NCI-H2196 (cell line): ENCODE results near the gene HCFC1.

Source experiments
- DNase-seq: peaks from one replicate; lab custom pipeline; 2025; ENCODE audit not compliant: unreplicated experiment; lab: John Stamatoyannopoulos, UW

The HCFC1 gene

DNA sequence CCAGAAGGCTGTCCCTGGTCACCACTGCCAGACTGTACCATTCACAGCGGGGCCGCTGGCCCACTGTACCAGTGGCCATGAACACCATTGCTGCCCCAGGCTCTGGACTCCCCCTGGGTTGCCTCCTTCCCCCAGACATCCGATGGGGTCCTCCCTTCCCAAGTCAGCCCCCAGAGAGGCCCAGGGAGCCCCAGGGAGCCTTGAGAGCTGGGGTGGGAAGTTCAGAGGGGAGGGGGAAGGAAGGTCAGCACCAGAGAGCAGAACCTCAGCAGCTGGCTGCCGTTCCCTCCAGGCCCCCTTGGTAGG, 45.1 kb downstream of the HCFC1 start:
- no peak for DNase-seq

DNA sequence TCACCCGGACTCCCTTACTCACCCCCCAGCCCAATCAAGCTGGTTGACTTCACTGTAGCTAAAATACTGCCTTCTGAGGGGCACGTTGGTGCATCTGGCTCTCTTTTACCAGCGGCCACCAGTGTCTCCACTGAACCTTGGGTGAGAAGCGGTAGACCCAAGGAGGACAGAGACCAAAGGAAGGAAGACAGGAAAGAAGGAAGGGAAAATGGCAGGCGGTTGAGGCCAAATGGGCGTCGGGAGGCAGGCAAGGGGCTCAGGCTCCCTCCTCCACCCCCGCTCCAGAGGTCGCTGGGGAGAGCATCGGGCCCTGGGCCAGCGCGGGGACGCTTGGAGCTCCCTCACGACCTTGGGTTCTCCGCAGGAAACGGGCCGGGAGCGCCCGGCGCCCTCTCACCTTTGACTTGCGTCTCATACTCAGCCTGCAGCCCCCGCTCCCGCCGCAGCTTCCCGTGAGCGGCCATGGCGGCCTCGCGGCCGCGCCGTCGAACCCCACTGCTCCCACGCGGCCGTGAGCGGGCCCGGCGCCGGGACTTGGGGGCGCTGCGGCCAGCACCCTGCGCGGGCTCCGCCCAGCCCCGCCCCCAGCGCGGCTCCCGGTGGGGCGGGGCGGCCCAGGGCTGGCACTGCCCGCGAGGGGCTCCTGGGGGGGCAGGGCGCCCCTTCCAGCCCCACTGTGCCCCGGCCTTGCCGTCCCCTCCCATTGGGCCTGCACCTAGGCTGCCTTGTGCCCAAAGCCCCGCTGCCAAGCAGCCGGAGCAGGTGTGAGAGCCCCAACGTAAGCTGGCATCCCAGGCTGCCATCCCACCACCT, 45.7 kb downstream of the HCFC1 start, which contains the start of gene ARHGAP4:
TSS of gene ARHGAP4 (minus strand) at position 526 of the 813 bp plus-strand sequence. CDS start at position 464, 62 bp downstream.
- DNase-seq = no peak

DNA sequence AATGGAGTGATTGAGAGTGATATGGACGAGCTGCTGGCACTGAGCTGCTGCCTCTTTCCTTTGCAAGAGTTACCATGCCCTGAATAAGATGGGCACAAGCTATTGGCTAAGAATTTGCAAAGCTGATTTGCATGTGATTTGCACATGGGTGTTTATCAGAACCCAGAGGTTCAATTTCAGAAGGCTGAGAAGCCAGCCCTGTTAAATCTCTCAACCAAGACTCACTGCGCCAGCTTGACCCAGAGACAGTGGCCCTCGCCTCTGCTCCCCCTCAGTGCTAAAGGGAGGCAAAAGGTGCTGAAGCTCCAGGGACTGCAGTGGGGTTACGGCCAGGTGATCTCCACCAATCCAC, 46.3 kb downstream of the HCFC1 start:
- DNase-seq = no peak

DNA sequence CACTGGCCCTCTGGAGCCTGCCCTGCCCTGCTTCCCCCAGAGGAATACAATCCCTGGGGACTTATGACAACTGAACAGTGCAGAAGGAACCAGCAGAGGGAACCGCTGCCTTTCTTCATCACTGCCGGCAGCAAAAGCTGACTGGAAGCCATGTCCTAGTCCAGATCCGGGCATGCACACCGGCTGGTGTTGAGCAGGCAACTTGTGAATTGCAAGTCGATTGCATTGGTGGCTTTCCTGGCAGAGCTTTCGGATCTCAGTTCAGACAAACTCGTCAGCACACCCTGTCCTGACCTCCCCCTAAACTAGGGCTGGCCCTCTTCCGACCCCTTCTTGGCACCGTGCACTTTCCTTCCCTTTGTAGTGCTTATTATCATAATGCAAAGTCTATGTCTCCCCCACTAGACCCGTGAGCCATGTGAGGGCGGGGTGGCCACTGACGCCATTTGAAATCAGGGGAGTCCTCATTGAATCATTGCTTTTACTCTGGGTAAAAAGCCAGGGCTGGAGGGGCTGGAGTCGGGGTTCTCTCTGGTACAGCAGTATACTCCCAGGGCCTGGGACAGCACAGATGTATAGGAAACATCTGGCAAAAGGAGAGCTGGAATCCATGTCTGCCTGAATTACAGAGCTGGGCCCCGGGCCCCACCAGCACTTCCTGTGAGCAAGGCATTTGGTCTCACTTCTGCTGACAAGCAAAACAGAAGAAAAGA, 47.3 kb downstream of the HCFC1 start:
- DNase-seq = peak; percentile 7

DNA sequence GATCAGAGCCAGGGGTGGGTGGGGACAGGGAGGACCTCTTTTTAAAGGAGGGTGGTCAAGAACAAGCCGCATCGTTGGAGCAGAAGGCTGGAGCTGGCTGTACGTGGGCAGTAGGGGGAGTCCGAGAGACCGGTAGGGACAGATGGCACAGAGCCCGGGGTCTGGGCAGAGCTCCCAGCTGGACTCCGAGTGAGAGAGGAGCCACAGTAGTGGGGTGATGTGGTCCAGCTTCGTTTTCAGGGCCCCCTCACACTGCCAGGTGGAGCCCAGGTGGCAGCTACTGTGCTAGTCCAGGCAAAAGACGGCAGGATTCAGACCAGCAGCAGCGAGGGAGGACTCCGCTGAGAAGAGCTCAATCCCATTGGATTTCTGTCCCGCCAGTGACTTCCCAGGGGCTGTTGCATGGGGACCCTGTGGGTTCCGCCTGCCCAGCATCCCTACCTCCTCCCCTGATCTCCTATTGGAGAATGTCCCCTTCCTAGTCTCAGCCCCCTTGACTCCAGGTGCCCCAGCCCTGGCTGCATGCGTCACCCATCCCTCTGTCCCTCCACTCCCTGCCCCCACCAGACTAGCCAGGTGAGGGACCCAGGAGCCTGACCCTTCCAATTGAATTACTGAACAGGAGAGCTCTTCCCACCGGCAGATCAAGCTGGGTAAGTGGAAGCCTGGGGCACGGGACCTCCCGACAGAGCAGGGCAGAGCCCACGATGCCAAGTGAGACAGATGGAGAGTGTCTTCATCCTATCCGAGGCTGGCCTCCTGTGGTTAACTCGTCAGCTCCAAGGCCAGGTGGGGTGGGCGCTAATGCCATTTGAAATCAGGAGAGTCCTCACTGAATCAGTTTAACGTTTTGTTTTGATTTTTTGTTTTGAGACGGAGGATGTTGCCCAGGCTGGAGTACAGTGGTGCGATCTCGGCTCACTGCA, 48.4 kb downstream of the HCFC1 start:
- peak; percentile 58 for DNase-seq

DNA sequence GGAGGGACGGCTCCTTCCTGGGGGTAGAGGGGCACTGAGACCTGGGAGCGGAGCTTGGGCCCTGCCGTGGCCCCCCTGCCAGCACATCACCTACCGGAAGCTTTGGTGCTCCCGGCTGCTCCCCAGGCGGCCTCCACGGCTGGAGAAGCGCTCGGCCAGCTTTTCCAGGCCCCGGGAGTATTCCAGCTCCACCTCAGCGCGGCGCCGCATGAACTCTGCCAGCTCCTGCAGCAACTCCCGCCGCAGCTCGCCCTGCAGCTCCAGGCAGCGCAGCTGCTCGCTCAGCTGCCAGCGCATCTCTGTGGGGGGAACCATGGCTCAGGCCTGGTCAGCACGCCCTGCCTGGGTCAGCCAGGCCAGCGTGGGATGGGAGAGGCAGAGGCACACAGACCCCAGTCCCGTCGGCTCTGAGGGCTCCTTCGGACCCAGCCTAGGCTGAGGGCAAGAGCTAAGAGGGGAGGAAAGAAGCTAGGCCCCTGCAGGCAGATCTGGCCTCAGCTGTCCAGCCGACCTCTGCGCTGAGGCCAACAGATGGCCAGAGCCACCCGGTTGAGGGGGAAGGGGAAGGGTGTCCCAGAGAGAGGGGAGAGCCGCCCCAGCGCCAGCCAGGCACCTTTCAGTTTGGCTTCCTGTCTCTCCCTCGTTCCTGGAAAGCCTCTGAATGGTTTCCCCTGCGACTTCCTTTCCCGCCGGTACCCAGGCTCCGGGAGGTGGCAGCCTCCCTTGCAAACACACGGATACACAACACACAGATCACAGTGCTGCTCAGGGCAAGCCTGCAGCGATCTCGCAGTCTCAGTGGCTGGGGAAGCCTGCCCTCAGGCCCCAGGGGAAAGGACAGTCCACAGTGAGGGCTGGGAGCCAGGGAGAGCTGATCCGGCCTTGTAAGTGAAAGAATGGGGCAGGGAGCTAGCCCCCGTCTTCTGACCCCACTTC, 49.8 kb downstream of the HCFC1 start:
- DNase-seq = no peak

DNA sequence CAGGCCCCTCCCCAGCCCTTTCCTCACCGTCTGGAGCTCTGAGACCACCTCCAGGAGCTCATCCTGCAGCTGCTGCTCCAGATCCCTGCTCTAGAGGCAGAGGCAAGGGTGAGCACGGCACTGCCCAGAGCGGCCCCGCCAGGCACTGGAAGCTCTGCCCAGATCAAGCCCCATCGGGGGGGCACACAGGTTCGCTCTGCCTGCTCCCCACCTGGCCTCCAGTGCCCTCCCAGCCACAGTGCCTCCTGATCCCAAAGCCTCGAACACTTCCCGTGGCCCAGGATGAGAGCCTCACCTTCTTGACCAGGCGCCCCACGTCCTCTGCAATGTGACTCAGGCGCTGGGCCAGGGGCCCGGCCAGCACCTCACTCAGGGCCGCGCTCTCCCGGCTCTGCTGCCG, 50.5 kb downstream of the HCFC1 start:
- no peak for DNase-seq

DNA sequence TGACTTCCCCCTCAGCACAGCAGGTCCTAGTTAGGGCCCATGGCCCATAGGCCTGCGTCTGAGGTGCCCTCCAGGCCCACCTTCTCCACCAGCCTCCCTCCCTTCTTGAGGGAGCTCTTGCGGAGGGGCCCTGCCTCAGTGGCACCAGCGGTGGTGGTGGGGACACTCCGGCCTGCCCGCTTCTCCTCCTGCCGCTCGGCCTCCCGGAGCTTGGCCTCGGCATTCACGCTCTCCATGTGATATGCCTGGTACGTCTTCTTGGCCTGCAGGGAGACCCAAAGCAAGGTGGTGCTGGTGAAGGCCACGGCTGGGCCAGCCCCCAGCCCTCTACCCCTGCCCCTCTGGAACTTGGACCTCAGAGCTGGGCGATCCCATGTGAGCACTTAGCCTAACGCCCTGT, 51.1 kb downstream of the HCFC1 start:
- DNase-seq = no peak

DNA sequence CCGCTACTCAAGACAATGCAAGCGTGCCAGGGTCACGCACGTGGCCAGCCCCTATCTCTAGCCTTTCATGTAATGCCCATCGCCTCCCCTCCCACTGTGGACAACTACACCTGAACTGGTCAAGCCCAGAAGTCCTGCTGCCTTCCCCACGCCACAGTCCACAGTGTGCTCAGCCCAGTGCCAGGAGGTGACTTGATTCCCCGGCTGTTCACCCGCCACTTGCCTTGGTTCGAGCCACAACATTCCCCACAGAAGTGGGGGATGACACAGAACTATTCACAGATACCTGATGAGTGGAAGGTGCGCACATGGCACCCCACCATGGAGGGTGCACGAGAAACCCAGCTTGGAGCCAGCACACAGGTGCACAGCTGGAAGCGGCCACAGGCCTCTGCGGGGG, 52.3 kb downstream of the HCFC1 start:
- DNase-seq = no peak

DNA sequence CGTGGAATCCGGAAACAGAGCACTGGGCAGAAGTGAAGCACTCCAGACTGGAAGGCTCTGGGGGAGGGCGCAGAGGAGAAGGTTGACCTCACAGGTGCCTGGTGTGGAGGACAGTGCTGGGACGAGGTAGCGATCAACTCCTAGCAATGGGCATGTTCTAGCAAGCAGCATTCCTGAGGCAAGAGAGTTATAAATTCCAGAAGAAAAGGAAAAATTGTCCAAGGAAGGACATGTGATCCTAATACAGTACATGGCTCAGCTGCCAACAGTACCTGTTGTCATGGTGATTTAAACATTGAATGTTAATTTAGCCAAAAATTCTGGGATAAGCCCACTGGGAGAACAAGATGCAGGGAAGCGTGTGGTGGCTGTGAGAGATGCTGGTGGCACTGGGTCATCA, 53.7 kb downstream of the HCFC1 start:
- no peak for DNase-seq

DNA sequence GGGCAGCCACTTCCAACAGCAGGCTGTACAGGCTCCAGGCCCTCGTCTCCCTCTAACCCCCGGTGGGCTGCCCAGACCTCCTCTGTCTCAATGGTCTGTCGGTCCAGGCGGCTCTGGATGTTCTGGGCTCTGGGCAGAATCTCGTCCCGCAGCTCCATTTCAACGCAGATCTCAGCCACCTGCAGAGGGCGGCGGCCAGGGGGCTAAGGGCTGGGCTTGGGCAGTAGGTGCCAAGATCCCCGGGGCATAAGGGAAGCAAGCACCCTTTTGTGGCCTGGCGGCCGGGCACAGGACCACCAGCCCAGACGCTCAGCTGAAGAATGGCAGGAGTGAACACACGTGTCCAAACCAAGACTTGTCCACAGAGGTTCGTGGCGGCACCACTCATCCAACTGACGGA, 57.9 kb downstream of the HCFC1 start:
- no peak for DNase-seq

DNA sequence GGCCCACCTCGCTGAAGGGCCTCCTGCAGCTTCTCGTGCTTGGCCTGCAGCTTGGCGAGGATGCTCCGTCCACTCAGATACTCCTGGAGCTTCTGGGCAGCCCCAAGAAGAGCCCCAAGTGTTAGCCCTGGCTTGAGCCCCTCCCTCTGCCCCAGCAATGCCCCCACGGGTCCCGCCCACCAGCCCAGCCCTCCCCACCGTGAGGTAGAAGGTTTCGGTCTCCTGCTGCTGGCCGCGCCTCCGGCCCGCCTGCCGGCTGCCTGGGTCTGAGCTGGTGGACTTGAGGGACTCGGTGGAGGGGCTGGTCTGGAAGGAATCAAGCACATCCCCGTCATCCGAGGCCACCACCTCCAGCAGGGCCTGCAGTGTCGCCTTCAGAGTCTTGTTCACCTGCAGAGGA, 58.4 kb downstream of the HCFC1 start:
- DNase-seq = no peak

DNA sequence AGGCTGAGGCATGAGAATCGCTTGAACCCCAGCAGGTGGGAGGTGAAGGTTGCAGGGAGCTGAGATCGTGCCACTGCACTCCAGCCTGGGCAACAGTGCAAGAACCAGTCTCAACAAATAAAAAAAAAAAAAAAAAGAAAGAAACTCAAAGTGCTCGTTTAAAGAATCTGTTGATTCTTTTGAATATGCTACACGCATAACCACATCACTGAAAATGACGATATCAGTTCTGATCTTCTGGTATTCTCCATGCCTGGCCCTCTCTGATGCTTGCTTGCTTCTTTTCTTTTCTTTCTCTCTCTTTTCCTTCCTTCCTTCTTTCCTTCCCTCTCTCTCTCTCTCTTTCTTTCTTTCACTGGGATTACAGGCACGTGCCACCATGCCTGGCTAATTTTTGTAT, 59.8 kb downstream of the HCFC1 start:
- DNase-seq = no peak

DNA sequence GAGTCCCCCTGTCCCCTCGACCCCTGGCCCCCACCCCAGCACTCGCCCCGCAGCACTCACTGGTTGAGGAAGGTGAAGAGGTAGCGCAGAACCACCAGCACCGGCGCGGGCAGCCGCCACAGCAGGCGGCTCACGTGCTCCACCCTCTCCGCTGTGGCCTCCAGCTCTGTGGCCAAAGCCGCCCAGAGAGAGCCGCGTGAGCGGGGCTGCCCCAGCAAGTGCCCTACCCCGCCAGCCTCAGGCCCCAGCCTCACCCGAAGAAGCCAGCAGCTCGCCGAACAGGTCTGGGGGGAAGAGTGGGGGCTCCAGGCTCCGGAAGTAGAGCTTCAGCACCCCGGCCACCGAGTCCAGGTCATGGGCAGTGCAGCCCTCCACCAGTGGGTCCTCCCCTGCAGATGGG, 61.2 kb downstream of the HCFC1 start:
- DNase-seq = no peak

DNA sequence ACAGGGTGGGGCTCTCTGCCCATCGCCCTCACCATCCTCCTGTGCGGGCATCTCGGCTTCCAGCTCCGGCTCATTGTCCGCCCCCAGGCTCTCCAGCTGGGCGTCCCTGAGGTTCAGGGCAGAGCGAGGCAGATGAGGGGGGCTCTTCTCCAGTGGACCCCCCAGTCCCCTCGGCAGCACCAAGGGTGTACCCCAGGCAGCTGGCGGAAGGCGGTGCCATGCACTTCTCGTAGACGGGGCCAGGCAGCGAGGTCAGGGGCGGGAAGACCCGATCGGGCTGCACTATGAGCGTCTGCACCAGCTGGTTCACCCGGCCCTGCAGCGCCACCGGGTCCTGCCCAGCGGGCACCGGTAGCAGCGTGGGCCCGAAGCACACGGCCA, 61.6 kb downstream of the HCFC1 start:
- no peak for DNase-seq

DNA sequence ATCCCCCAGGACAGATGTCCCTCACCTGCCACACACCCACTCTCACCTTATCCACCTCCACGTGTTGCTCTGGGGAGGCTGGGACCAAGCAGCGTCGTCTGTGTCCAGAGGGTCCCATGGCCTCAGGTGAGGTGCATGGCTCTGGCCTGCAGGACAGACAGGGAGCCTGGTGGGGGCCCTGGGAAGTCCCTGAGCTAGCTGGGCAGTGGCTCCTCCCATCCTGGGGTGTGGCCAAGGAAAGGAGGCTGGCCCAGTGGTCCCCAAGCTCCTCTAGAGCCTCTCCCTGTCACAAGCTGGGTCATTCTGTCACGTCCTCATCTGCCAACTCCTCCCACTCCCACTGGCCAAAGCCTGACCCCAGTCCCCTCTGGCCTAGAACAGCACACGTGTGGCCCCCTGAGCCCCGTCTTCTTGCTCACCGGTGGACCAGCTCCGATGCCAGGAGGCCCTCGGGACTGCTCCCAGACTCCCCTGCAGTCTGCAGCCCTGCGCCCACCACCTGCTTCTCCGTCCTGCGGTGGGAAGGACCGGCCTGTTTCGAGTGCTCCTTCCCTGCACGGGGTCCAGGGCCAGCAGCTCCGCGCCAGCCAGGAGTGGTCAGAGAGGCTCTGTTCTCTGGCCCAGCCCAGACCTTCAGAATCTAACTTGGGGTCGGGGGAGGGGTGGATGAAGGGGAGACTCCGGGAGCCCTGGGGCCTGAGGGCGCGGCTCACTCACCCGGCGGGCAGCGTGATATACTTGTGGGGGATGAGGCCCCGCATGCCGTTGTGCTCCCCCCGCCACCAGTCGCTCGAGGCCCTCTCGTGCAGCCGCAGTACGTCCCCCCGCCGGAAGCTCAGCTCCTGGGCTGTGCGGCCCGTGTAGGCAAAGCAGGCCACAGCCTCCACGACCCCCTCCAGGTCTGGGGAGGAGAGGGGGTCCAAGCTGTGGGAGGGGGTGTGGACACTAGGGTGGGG, 62.3 kb downstream of the HCFC1 start:
- no peak for DNase-seq

DNA sequence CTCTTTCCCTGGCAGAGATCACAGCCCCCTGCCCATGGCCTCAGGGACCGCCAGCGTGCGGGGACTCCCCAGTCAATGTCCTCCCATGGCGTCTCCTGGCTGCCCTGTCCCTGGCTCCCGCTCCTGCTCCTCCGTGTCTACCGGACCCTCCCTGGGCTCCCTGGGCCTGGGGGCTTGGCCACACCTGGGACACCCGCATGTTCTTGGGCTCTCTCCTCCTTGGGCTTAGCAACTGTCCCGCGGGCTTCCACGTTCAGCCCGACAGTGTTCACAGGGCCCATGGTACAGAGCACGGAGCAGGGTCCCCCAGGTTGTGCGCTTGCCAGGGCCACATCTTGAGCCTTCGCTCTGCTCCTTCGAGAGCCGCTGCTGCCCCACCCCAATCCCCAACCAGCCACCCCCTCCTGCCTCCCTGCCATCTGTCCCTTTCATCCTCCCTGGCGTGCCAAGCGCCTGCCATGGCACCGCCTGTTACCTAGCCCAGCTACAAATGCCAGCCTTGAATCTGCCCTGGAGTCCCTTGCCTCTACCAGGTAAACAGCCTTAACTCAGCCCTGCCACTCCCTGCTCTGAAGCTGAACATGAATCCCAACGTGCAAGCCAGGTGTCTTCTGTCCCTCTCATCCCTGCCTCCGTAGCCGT, 63.3 kb downstream of the HCFC1 start:
- no peak for DNase-seq

DNA sequence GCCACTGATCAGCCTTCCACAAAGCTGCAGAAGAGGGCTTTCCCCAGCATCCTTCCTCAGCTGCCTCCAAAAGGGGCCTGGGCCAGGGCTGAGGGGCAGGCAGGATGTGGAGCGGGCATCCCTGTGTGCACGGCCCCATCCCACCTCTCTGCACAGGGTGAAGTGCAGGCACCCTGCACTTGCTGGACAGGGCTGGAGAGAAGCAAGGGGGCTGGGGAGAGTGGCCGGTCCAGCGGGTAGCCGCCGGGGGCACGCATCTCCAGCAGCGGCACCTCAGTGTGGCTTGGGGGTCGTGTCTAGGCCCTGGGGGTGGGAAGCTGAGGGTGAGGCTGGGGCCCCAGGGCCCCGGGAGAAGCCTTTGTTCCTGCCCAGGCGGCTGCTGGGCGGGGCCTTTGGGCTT, 64.2 kb downstream of the HCFC1 start:
- DNase-seq = no peak
